Heart left ventricle (tissue), 16 donors: ENCODE data around the gene USE1. TPM values are rescaled to one million over a fixed set of nuclear protein-coding genes. Genes with fewer than 3 reads are reported as not detected.

Source experiments
- ATAC-seq, 4 donors: fragments of 200-7000 bp; cut with Tn5 transposase; one replicate each; pipeline ENCODE4 v1.9.1; 2020 to 2022; ENCODE audit warnings: moderate library complexity in 4 of 4, mild to moderate bottlenecking in 3 of 4, moderate number of reproducible peaks in 1 of 4
- DNase-seq, 5 donors: peaks; one replicate each; pipeline ENCODE4 v3.0.0-alpha.2; 2020
- H3K27ac ChIP-seq, 12 donors: fragments of 200-600 bp; sonication (generic) in 4 of 12; one replicate each; pipeline versions ENCODE4 v1.5.0 to v1.8.0; 2016 to 2022; ENCODE audit warnings: mild to moderate bottlenecking in 2 of 12
- H3K27me3 ChIP-seq, 9 donors: fragments of 200-600 bp; sonication (generic) in 2 of 9; one replicate each; pipeline versions ENCODE4 v1.5.1 to v1.8.0; 2016 to 2022; ENCODE audit warnings: mild to moderate bottlenecking in 3 of 9
- H3K36me3 ChIP-seq, 9 donors: fragments of 200-600 bp; sonication (generic) in 2 of 9; one replicate each; pipeline versions ENCODE4 v1.5.0 to v1.8.0; 2018 to 2022; ENCODE audit warnings: mild to moderate bottlenecking in 2 of 9
- H3K4me1 ChIP-seq, 12 donors: fragments of 200-600 bp; sonication (generic) in 4 of 12; one replicate each; pipeline versions ENCODE4 v1.5.0 to v1.8.0; 2016 to 2022; ENCODE audit warnings: mild to moderate bottlenecking in 3 of 12
- H3K4me3 ChIP-seq, 12 donors: fragments of 200-600 bp; sonication (generic) in 4 of 12; one replicate each; pipeline versions ENCODE4 v1.5.0 to v1.8.0; 2017 to 2022; ENCODE audit warnings: mild to moderate bottlenecking in 9 of 12, moderate library complexity in 4 of 12
- H3K9me3 ChIP-seq, 12 donors: fragments of 200-600 bp; sonication (generic) in 4 of 12; one replicate each; pipeline versions ENCODE4 v1.5.0 to v1.8.0; 2016 to 2022; ENCODE audit warnings: mild to moderate bottlenecking in 1 of 12
- CTCF ChIP-seq, 12 donors: fragments of 200-600 bp; sonication (generic) in 4 of 12; IDR thresholded peaks; one replicate each; pipeline versions ENCODE4 v1.5.0 to v1.8.0; 2018 to 2022; ENCODE audit warnings: antibody characterized with exemption in 12 of 12, mild to moderate bottlenecking in 5 of 12
- POLR2A ChIP-seq, 2 donors: fragments of 450-650 bp; IDR thresholded peaks; one replicate each; pipeline ENCODE4 v1.6.1; 2017; ENCODE audit warnings: antibody characterized with exemption in 2 of 2, mild to moderate bottlenecking in 2 of 2, moderate library complexity in 2 of 2
- WGBS, 4 donors: extraction: QIAGEN DNeasy Blood & Tissue Kit in 2 of 4; methylation state at CpG; one replicate each; pipeline versions ENCODE4 v1.1.5 to v1.1.7; 2013 to 2018; 5-methylcytosine and 5-hydroxymethylcytosine counted together
- intact Hi-C, 10 donors: fragments of 100-400 bp; cut with DNase I; formaldehyde crosslinking; loops; one replicate each; pipeline versions ENCODE4 v1.11.1 to v1.14.2; 2022
- polyA plus RNA-seq, 2 donors: library from polyadenylated mRNA; stranded (reverse); fragments of 200-250 nt; gene quantifications; one replicate each; pipeline ENCODE4 v1.2.3, GENCODE V29; 2013
- total RNA-seq, 9 donors: library from RNA; depleted of rRNA in 2 of 9; stranded (reverse); fragments of >200 nt in 2 of 9; fragmentation: NEBNext Ultra II Directional in 3 of 9; extraction: Animal tissue kit (Norgen Biotek cat#: 25700) in 3 of 9; gene quantifications; one replicate each; pipeline versions ENCODE4 v1.1.0 to v1.2.4, GENCODE V29; 2016 to 2023
- donor health status: ischemic (EF 13 %, LVEDD 7.1; RV severe dilation, severe dysfunction).
- donor health status: healthy with polysubstance abuse.
- donor health status: DM: no; HTN: yes; CAD: no.
- donor health status: DM: no; HTN: no; CAD: no.
- donor health status: ischemic (EF 25% LVEDD 6.9; RV normal size, moderate dysfunction).
- donor health status: ischemic (EF 25% LVEDD 5.7; RV mildly dilated, moderate dysfunction).
- donor health status: healthy.
- donor health status: DM: yes; HTN: yes; CAD: no.
- donor health status: ischemic (EF 35%, LVEDD 5.7; RV mildly dilated, moderate dysfunction).
- donor health status: nonischemic (EF 11% LVEDD 7.7; RV severe dilation, severe dysfunction).
- donor health status: DM: yes; HTN: yes; CAD: no.
- donor health status: PGD.
- donor health status: ischemic (EF 29% LVEDD 5.4; RV normal size, mild dysfunction).
- donor health status: nonischemic (EF 23%, LVEDD 6.1; RV moderate dilation, normal function).

The USE1 gene
- total and polyA plus RNA-seq, 11 donors = 22.5 to 69.6 (median 26.7) TPM

DNA sequence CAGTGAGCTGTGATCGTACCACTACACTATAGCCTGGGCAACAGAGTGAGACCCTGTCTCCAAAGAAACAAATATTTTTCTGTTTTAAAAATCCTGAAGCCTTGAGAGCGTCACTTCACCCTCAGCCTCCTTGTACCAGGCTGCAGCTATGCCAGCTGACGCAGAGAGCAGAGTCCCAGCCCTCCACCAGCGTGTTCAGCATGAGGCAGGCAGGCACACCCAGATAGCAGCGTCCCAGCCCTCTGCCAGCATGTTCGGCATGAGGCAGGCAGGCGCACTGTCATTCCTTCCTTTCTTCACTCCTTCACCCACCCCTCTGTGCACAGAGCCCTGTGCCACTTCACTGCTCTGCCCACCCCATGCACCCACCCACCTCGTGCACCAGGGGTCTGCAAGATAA is 43.3 kb upstream of the USE1 start:
- Histone ChIP-seq H3K4me1 (no peaks in the 10 kb centered on the region), H3K4me3 (no peak overlapping the region), H3K27ac (no peak overlapping the region), H3K9me3 (no peaks in the 10 kb centered on the region), H3K36me3 (peaks cover 0 to 100% (median 99%) of the 10 kb centered on the region in 9 donors), H3K27me3 (no peaks in the 10 kb centered on the region)
- DNase-seq (no peak), ATAC-seq (peak in 2 of 4 donors; percentile 15 to 41)
- intact Hi-C loops = no loop called here
- TF ChIP-seq CTCF (IDR thresholded peaks at IDR 0.05) (no peak), POLR2A (IDR thresholded peaks at IDR 0.05) (no peak)
- WGBS, 4 donors = 77 to 93% (median 87%) methylated on average over 7 to 8 of the region's 8 CpGs

GRCh38 chr19:17172624-17173345 is 42.4 kb upstream of the USE1 start:
- H3K4me1 ChIP-seq = no peaks in the 10 kb centered on the region
- TF ChIP-seq POLR2A (IDR thresholded peaks at IDR 0.05) = no peak
- TF ChIP-seq CTCF (IDR thresholded peaks at IDR 0.05) = no peak
- H3K27me3 ChIP-seq = no peaks in the 10 kb centered on the region
- H3K27ac ChIP-seq = no peak overlapping the region
- intact Hi-C loops = no loop called here
- DNase-seq = no peak
- H3K36me3 ChIP-seq = peaks cover 0 to 100% (median 100%) of the 10 kb centered on the region in 9 donors
- no peak overlapping the region for H3K4me3 ChIP-seq
- 88 to 94% (median 93%) methylated on average over 10 to 33 of the region's 33 CpGs for WGBS, 4 donors
- no peak for ATAC-seq
- H3K9me3 ChIP-seq = no peaks in the 10 kb centered on the region

- H3K27ac ChIP-seq = no peak overlapping the region
- ATAC-seq (no peak), DNase-seq (no peak)
- no peak overlapping the region for H3K4me3 ChIP-seq
- intact Hi-C loops = loop anchor here in 1 of 10 donors (5.0 kb wide), 1 partner anchor 111 kb away; no protein-coding TSS in a partner anchor
- H3K9me3 ChIP-seq = no peaks in the 10 kb centered on the region
- peaks cover 0 to 99% (median 85%) of the 10 kb centered on the region in 9 donors for H3K36me3 ChIP-seq
- peaks cover 0 to 8% (median 0%) of the 10 kb centered on the region in 12 donors for H3K4me1 ChIP-seq
- 93 to 96% (median 96%) methylated on average over 10 of the region's 10 CpGs for WGBS, 4 donors
- no peaks in the 10 kb centered on the region for H3K27me3 ChIP-seq
- TF ChIP-seq CTCF (IDR thresholded peaks at IDR 0.05) (no peak), POLR2A (IDR thresholded peaks at IDR 0.05) (no peak)
Observed at GRCh38 chr19:17178291-17178690, 36.9 kb upstream of the USE1 start.

- 77 to 81% (median 80%) methylated on average over 22 of the region's 22 CpGs for WGBS, 4 donors
- intact Hi-C loops = no loop called here
- H3K27ac ChIP-seq = no peak overlapping the region
- peaks cover 0 to 21% (median 0%) of the 10 kb centered on the region in 12 donors for H3K4me1 ChIP-seq
- ATAC-seq (no peak), DNase-seq (no peak)
- no peak overlapping the region for H3K4me3 ChIP-seq
- no peak for TF ChIP-seq POLR2A (IDR thresholded peaks at IDR 0.05)
- TF ChIP-seq CTCF (IDR thresholded peaks at IDR 0.05) = no peak
- H3K27me3 ChIP-seq = no peaks in the 10 kb centered on the region
- no peaks in the 10 kb centered on the region for H3K9me3 ChIP-seq
- H3K36me3 ChIP-seq = peaks cover 0 to 98% (median 83%) of the 10 kb centered on the region in 9 donors
Observed at GRCh38 chr19:17180997-17181702, 34.0 kb upstream of the USE1 start.
